Measurements from ENCODE around the gene INF2.
"Not testable (repeated sequence)": the region's sequence is repeated elsewhere in the genome, so short reads cannot be mapped to it uniquely, and the experiment has no call there.

The INF2 gene

DNA sequence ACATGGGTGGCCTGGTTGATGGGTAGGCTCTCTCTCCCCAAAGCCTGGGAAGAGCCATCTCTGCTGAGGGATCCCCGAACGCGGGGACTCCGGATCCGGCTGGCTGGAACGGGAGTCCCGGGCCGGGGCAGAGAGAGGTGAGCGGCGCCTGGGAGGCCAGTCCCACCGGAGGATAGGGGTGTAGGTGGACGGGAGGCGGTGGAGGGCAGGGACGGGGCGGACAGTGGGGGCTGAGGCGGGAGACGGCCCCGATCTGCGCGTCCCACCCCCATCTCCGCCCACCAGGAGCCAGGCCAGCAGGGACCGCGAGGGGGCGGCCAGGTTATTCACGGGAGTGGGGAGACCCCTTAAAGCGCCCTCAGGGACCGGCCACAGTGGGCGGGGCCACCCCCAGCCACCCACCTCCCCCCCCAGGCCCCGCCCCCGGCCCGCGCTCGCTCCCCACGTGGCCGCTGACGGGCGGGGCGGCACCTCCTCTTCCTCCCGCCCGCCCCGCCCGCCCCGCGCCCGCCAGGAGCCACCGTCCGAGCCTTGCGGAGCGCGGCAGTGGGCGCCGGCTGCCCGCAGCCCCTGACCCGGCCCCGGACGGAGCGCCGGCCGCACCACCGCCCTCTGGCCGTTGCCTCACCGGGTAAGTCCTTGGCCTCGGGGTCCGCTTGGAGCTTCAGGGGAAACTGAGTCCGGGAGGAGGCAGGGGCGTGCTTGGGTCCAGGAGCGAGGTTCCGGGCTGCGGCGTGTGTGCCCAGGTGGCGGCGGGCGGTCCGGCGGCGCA lies at the start of gene INF2:
TSS of gene INF2 (plus strand) at position 510 of the 772 bp plus-strand sequence. CDS start 11,748 bp downstream, outside the sequence.
- peak in 1 of 2 experiments; percentile 25 for DNase-seq

- peak; percentile 29 to 61 for DNase-seq
Observed at GRCh38 chr14:104639885-104640548, 49.4 kb upstream of the INF2 start.

DNA sequence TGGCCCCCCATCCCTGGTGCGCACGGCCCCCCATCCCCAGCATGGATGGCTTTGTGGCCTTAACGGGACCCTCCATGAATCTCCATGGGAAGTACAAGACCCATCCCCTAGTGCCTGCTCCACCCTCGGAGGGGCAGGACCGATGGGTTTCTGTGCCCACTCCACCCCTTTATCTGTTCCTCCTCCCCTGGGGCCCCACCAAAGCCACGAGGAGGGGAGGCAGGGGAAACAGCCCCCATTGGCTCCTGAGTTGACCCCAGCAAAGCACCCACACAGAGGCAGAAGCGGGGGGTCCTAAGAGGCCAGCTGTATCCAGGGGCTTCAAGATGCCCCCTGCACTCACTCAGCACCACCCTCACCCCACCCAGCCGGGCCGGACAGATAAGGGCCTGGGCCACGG lies 48.7 kb upstream of the INF2 start:
- DNase-seq, result no peak

GRCh38 chr14:104641753-104642539 lies 47.5 kb upstream of the INF2 start:
- no peak for DNase-seq

GRCh38 chr14:104642540-104642868 lies 46.9 kb upstream of the INF2 start:
- DNase-seq, result no peak

- no peak for DNase-seq
Observed at GRCh38 chr14:104643306-104643705, 46.1 kb upstream of the INF2 start.

- DNase-seq, result no peak
Observed at GRCh38 chr14:104644091-104644635, 45.3 kb upstream of the INF2 start.

GRCh38 chr14:104644656-104645378 lies 44.6 kb upstream of the INF2 start:
- no peak for DNase-seq

DNA sequence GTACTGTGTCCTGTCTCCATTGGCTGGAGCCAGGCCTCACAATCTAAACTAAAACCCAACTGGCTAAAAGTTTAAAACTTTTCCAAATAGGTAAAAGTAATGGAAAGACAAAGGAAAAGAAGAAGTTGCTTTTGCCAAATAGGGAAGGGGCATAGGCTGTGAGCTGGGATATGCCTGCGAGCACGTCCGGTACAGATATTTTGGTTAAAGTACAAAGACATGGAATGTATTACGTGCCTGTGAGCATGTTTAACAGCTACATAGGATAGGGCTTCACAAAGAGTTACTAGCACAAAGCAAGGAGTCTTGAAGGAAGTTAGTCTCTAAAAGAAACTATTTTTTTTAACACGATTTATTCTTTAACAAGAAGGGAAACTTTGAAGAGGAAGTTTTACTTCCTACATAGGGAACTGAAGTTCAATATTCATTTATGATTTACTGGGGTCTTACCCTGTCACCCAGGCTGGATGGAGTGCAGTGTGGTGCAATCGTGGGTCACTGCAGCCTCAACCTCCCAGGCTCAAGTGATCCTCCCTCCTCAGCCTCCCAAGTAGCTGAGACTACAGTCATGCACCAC lies 41.9 kb upstream of the INF2 start:
- DNase-seq, result no peak

GRCh38 chr14:104650057-104650980 lies 39.1 kb upstream of the INF2 start:
- peak; percentile 39 to 71 for DNase-seq

GRCh38 chr14:104650981-104651875 lies 38.2 kb upstream of the INF2 start:
- no peak for DNase-seq

DNA sequence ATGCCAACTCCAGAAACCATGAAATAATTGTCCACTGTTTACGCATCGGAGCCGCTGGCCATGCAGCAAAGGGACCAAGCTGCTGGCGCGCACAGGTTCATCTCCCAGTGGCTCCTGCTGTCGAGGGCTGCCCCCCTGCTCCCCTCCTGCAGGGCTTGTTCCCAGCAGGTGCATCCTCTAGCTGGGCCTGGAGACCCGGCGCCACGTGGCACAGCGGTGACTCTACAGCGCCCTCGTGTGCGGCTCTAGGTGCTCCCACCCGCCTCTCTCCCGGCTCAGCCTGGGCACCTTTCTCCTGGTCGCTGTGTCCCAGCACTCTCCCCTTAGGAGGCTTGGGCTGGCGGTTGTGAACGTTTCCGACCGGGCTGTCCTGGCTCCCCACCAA lies 37.5 kb upstream of the INF2 start:
- no peak for DNase-seq

DNA sequence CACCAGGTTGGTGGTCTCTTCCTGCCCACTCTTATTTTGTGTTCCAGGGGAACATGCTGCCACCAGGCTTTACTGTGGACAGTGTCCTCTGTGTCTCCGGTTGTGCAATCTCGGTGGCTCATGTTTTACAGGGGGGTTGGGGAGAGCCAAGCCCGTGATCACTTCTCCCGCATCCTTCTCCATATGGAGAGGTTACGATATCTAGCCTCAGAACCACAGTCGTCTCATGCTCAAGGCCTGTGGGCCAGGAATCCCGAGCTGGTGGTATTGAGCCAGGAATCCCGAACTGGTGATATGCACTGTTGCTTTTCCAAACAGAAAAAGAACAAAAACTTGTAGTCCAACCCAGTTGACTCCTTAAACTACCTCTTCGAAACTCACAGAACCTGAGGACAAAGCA lies 37.0 kb upstream of the INF2 start:
- DNase-seq, result no peak

DNA sequence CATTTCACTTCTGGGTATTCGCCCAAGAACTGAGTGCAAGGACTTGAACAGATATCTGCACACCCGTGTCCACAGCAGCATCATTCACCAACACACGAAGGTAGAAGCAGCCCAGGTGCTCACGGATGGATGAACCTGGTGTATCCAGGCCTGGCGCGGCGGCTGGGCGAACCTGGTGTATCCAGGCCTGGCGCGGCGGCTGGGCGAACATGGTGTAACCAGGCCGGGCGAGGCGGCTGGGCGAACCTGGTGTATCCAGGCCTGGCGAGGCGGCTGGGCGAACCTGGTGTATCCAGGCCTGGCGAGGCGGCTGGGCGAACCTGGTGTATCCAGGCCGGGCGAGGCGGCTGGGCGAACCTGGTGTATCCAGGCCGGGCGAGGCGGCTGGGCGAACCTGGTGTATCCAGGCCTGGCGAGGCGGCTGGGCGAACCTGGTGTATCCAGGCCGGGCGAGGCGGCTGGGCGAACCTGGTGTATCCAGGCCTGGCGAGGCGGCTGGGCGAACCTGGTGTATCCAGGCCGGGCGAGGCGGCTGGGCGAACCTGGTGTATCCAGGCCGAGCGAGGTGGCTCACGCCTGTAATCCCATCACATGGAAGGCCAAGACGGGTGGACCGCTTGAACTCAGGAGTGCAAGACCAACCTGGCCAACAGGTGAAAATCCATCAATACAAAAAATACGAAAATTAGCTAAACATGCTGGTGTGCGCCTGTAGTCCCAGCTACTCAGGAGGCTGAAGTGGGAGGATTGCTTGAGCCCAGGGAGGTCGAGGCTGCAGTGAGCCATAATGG lies 36.1 kb upstream of the INF2 start:
- not testable (repeated sequence) for DNase-seq

DNA sequence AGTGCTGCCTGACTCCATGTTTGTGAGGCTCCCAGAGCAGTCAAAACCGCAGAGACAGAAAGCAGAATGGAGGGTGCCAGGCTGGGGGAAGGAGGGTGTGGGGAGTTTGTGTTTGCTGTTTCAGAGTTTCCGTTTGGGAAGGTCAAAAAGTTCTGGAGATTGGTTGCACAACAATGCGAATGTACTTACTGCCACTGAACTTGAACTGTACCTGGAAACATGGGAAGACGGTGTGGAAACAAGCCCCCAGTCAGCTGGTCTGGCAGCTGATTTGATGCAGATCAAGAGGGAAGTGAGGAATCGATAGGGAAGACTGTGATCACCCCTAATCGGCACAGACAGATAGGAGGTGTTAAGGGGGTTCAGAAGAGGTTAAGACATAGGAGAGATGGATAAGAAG lies 35.3 kb upstream of the INF2 start:
- no peak for DNase-seq

DNA sequence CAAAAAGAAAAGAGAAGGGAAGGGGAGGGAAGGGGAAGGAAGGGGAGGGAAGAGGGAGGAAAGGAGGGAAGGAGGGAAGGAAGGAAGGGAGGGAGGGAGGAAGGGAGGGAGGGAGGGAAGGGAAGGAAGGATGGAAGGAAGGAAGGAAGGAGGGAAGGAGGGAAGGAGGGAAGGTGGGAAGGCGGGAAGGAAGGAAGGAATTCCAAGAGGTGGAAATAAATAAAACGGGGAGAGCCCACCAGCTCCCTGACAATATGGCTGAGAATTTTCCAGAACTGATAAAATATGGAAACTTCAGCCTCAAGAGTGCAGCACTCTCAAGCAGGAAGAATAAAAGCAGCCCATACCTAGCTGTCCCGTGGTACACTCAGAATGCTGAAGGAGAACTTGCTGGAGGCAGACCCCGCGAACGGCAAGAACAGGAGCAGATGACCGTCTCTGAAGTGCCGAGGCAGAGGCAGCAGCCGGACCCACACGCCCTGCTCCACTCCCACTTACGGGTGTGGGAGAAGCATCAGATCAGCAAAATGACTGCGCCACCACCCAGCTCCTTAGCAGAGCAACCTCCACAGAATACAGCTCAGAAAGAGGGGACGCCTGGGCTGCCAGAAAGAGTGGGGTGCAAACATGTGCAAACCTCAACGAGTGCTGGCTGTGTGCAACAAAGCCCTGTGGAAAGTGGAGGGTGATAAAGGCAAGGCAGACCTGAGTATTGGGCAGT lies 34.1 kb upstream of the INF2 start:
- no peak for DNase-seq

DNA sequence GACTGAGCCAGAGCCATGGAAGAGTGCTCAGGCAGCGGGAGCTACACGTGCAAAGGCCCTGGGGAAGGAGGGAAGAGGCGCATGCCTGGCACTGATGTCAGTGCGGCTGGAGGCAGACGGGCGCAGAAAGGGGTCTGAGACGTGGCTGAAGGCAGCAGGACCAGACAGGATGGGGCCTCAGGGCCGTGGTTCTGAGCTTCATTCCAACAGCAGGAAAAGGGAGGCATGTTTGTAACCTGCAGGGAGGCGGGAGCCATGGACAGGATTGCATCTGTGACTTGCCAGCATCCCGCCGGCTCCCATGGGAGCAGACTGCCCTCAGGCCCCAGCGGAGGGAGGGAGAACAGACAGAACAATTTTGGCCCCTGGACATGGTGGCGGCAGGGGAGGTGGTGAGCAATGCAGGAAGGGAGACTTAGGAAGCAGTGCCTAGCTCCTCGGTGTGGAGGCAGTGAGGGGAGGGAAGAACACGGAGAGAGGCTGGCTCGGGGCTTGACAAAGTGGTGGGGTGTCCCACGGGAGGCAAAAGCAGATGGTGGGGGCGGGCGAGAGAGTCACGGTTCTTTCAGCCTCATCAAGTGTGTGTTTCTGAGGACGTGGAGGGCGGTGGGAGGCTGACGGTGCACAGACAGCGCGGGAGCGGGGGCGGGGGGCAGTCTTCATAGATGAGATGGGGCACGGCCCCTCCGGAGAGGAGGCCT lies 33.3 kb upstream of the INF2 start:
- no peak for DNase-seq

DNA sequence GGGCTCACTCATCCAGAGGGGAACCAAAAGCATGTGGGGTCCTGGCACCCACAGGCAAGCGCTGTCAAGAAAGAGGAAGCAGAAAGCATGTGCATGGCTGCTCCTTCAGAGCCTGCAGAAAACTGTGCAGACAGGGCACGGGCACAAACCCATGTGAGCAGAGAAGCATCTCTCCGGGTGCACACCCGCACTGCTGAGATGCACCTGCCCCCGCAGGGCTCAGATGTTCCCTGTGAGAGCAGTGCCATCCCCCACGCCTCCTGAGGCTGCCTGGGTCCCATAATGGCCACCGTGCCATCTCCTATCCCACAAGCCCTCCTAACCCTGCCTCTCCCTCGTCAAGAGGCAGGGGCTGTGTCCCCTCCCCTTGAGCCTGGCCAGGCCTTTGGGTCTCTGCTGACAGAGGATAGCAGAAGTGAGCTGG lies 32.3 kb upstream of the INF2 start:
- DNase-seq, result no peak

Data from NCI-H1930 (cell line).